ENCODE data around the gene C3orf18.
"Not testable (repeated sequence)": the region's sequence is repeated elsewhere in the genome, so short reads cannot be mapped to it uniquely, and the experiment has no call there.

The C3orf18 gene

DNA sequence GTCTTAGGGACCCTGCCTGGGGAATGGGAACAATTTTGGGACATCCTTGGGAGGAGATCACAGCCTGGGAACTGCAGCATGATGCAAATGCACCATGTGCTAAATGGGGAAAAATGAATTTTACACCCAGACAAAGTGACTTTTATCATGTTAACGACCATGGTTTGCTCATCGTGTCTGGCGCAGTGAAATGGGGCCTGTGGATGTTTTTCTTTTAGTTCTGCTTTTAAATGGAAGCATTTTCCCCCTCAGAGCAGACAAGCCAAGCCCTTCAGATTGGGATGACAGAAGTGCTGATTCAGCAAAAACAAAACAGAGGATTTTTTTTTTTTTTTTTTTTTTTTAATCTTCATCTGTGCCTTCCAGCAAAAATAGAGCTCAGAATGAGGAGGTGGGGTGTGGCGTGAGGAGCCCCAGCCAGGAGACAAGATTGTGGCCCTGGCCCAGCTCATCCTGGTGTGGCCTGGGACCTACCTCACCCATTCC is 49.8 kb downstream of the C3orf18 start:
- DNase-seq (ENCODE audit: insufficient read length, low spot score): no peak
- FAIRE-seq: no peak
- TF ChIP-seq TAF1 (IDR thresholded peaks at IDR 0.05; ENCODE audit: low read depth, low read length) (no peak), POU2F2 (IDR thresholded peaks at IDR 0.05; ENCODE audit: low read depth, low read length) (no peak), PAX5 (IDR thresholded peaks at IDR 0.05; ENCODE audit: insufficient read depth, low read length, severe bottlenecking) (no peak), POLR2A (IDR thresholded peaks at IDR 0.05; ENCODE audit: low read depth, low read length) (no peak)

DNA sequence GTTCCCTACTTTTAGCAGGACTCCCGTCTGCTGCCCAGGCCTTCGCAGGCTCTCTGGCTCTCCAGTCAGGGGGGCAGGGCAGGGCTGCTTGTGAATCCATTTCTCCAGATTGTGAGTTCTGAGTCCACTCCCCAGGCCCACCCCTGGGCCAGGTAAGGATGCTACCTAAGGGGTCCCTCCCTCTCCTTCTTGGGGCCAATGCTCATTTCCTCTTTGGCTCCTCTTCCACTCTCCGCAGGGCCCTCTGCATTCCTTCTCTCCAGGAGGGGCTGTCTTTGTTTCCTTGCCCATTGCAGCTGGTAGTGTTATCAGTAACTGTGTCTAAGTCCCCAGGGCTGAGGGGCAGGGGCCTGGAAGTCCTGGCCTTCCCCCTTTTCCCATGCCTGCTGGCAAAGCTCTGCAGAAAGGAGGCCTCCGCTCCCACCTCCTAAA is 51.1 kb downstream of the C3orf18 start:
- TF ChIP-seq PAX5 (IDR thresholded peaks at IDR 0.05; ENCODE audit: insufficient read depth, low read length, severe bottlenecking) (no peak), POLR2A (IDR thresholded peaks at IDR 0.05; ENCODE audit: low read depth, low read length) (no peak), SPI1 (IDR thresholded peaks at IDR 0.05; ENCODE audit: low read depth, low read length) (no peak), POLR2AphosphoS5 (IDR thresholded peaks at IDR 0.05; ENCODE audit: low read depth, low read length) (no peak), POU2F2 (IDR thresholded peaks at IDR 0.05; ENCODE audit: low read depth, low read length) (no peak), TAF1 (IDR thresholded peaks at IDR 0.05; ENCODE audit: low read depth, low read length) (no peak)
- DNase-seq (ENCODE audit: insufficient read length, low spot score) (no peak), FAIRE-seq (no peak)

DNA sequence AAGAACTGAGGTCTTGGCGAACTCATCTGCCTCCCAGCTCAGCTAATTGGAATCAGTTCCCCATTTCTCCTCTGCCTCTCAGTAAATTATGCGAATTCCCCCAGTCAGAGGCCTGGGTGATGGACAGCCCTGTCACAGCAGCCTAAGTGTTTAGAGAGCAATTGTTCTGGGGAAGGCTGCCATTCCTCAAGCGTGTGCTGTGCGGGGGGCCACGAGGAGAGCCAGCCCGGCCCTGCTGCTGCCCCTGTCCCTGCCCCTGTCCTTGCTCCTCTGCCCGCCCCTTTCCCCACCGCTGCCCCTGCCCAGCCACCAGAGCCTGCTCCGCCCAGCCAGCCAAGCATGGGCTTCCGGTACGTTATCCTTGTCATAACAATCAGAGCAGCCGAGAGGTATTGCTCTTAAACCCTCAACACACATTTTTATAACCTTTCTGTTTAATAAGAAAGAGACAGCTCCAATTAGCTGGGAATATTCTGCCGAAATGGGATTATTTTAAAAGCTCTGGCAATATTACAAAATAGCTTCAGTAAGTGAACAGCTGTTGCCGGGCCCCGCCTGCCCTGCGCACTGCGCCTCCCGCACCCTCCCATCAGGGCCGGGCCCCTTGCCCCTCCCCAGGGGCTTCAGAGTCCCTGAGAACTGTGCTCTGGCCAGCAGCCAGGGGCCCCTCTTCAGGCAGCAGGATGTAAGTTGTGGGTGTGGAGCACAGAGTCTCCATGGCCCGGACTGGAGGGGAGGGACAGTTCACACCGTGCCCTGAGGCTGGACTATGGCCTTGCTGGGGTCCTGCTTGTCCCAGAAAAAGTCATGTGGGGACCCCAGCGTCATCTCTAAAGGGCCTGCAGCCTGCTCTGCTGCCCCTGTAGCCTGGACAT is 51.7 kb downstream of the C3orf18 start:
- FAIRE-seq (no peak), DNase-seq (ENCODE audit: insufficient read length, low spot score) (no peak)
- TF ChIP-seq TAF1 (IDR thresholded peaks at IDR 0.05; ENCODE audit: low read depth, low read length): no peak
- peak; percentile 79 for TF ChIP-seq SPI1 (IDR thresholded peaks at IDR 0.05; ENCODE audit: low read depth, low read length)

DNA sequence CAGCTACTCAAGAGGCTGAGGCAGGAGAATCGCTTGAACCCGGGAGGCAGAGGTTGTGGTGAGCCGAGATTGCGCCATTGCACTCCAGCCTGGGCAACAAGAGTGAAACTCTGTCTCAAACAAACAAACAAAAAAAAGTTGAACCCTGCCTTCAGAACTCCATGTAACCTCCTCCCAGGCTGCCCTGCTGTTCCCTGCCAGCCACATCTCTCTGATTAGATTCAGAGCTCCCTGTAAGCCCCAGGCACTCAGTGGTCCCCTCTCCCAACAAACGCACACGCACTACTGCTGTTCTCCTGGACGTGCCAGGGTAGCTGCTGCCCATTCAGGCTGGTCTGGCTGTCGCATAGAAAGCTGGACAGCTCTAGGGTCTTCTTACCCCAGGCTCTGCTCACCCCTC is 54.6 kb downstream of the C3orf18 start:
- not testable (repeated sequence) for FAIRE-seq; DNase-seq (ENCODE audit: insufficient read length, low spot score)

DNA sequence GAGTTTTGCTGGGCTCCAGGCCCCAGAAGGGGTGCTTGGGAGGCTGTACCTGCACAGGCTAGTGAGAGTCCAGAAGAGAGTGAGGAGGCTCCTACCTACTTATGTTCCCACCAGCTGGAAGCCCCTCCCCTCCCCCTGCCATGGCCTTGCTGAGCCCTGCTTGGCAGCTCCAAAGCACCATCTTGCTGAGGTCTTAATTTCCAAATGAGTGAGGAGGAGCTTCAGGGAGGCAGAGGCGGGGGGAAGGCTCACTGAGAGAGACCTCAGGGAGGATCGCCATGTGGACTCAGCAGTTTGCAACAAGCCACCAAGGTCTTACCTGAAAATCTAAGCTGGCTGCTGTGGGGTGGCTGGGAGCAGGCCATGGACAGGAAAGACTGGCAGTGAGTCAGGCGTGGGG is 55.4 kb downstream of the C3orf18 start:
- TF ChIP-seq TAF1 (IDR thresholded peaks at IDR 0.05; ENCODE audit: low read depth, low read length): no peak
- no peak for TF ChIP-seq POLR2A (IDR thresholded peaks at IDR 0.05; ENCODE audit: low read depth, low read length)
- TF ChIP-seq POLR2AphosphoS5 (IDR thresholded peaks at IDR 0.05; ENCODE audit: low read depth, low read length): no peak
- no peak for TF ChIP-seq PAX5 (IDR thresholded peaks at IDR 0.05; ENCODE audit: insufficient read depth, low read length, severe bottlenecking)
- no peak for TF ChIP-seq SPI1 (IDR thresholded peaks at IDR 0.05; ENCODE audit: low read depth, low read length)
- TF ChIP-seq POU2F2 (IDR thresholded peaks at IDR 0.05; ENCODE audit: low read depth, low read length): no peak
- FAIRE-seq: no peak
- no peak for DNase-seq (ENCODE audit: insufficient read length, low spot score)

DNA sequence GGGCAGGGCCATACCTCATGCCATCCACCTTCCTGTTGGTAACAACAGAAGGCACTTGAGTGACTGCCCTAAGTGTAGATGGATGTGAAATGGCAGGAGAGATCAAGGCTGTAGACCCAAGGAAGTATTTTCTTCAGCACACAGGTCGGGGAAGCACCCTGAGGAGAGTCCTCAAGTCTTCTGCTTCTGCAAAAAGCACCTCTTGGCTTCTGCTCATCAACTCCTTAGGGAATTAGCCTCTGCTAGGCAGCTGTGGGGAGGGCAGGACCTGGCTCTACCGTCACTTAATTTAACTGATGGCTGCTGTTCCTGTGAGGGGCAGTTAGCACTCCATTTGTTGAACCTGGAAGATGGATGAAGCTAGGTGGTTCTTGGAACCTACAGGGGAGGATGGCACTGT is 57.2 kb downstream of the C3orf18 start:
- DNase-seq (ENCODE audit: insufficient read length, low spot score) (no peak), FAIRE-seq (no peak)
- TF ChIP-seq POLR2A (IDR thresholded peaks at IDR 0.05; ENCODE audit: low read depth, low read length) (no peak), TAF1 (IDR thresholded peaks at IDR 0.05; ENCODE audit: low read depth, low read length) (no peak), PAX5 (IDR thresholded peaks at IDR 0.05; ENCODE audit: insufficient read depth, low read length, severe bottlenecking) (no peak), POU2F2 (IDR thresholded peaks at IDR 0.05; ENCODE audit: low read depth, low read length) (no peak), POLR2AphosphoS5 (IDR thresholded peaks at IDR 0.05; ENCODE audit: low read depth, low read length) (no peak), SPI1 (IDR thresholded peaks at IDR 0.05; ENCODE audit: low read depth, low read length) (no peak)

DNA sequence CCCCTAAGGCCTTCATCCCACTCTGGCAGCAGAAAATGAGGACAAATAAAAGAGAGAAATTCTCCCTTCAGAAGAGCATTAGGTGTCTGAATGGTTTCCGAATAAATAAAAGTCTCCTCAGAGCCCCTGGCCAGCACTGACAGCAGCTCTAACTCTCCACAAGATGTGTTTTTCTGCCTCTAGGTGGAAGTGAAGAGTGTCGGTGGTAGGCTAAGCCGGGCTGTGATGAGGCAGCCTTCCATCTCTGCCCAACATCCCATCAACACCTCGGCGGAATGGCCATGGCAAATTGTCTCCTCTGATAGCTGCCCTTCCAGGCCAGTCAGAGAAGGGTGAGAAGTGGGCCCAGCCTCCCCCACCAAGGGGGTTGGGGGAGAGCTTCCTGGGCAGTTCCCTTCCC is 57.8 kb downstream of the C3orf18 start:
- no peak for TF ChIP-seq POU2F2 (IDR thresholded peaks at IDR 0.05; ENCODE audit: low read depth, low read length)
- FAIRE-seq (no peak), DNase-seq (ENCODE audit: insufficient read length, low spot score) (no peak)

DNA sequence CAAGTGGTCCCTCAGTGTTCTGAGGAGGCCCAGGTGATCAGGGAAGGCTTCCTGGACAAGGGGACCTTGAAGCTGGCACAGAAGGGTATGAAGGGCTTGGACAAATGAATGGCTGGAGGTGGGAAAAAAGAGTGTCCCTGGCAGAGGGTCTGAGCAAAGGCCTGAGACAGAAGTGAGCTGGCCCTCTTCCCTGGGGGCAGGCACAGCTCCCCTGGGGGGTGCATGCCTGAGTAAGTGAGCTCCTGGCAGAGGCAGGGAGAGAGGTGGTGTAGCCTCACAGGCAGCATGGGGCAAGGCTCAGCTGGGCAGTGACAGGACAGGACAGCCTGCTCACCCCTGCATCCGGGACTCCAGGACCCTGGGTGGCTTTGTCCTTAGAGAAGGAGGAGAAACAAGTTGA is 58.7 kb downstream of the C3orf18 start:
- FAIRE-seq (no peak), DNase-seq (ENCODE audit: insufficient read length, low spot score) (no peak)
- TF ChIP-seq PAX5 (IDR thresholded peaks at IDR 0.05; ENCODE audit: insufficient read depth, low read length, severe bottlenecking) (no peak), POU2F2 (IDR thresholded peaks at IDR 0.05; ENCODE audit: low read depth, low read length) (no peak), POLR2A (IDR thresholded peaks at IDR 0.05; ENCODE audit: low read depth, low read length) (no peak), SPI1 (IDR thresholded peaks at IDR 0.05; ENCODE audit: low read depth, low read length) (no peak)

Measured in GM12891 (cell line).